Measurements from ENCODE around the gene GALR3. TPM values are rescaled to one million over a fixed set of nuclear protein-coding genes. Genes with fewer than 3 reads are reported as not detected.
"Not testable (repeated sequence)": the region's sequence is repeated elsewhere in the genome, so short reads cannot be mapped to it uniquely, and the experiment has no call there.

Gene GALR3
- total RNA-seq, 1 donor from 2014 or later = not detected

DNA sequence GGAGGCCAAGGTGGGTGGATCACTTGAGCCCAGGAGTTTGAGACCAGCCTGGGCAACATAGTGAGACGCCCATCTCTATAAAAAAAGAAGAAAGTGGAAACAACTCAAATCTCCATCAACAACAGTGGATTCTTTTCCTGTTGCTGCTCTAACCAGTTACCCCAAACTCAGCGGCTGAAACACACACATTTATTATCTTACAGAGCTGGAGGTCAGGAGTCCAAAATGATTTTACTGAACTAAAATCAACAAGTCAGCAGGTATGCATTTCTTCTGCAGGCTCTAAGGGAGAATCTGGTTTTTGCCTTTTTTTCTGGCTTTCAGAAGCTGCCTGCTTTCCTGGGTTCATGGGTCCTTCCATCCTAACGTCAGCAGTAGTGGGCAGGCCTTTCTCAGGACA, 27.1 kb upstream of the GALR3 start:
- DNase-seq (ENCODE audit: low read depth) = no peak
- no peak overlapping the region for H3K4me3 ChIP-seq (ENCODE audit: low read depth, low read length)
- TF ChIP-seq, protein P1, sequence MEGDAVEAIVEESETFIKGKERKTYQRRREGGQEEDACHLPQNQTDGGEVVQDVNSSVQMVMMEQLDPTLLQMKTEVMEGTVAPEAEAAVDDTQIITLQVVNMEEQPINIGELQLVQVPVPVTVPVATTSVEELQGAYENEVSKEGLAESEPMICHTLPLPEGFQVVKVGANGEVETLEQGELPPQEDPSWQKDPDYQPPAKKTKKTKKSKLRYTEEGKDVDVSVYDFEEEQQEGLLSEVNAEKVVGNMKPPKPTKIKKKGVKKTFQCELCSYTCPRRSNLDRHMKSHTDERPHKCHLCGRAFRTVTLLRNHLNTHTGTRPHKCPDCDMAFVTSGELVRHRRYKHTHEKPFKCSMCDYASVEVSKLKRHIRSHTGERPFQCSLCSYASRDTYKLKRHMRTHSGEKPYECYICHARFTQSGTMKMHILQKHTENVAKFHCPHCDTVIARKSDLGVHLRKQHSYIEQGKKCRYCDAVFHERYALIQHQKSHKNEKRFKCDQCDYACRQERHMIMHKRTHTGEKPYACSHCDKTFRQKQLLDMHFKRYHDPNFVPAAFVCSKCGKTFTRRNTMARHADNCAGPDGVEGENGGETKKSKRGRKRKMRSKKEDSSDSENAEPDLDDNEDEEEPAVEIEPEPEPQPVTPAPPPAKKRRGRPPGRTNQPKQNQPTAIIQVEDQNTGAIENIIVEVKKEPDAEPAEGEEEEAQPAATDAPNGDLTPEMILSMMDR (conservative IDR thresholded peaks at IDR 0.05; ENCODE audit: low read depth, low read length) = no peak

DNA sequence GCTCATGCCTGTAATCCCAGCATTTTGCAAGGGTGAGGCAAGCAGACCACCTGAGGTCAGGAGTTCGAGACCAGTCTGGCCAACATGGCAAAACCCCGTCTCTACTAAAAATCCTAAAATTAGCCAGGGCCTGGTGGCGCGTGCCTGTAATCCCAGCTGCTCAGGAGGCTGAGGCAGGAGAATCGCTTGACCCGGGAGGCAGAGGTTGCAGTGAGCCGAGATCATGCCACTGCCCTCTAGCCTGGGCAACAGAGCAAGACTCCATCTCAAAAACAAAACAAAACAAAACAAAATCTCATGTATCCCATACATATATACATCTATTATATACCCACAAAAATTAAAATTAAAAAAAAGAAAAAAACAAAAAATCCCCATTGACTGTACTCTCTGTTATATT, 25.9 kb upstream of the GALR3 start:
- H3K4me3 ChIP-seq (ENCODE audit: low read depth, low read length); DNase-seq (ENCODE audit: low read depth): not testable (repeated sequence)

DNA sequence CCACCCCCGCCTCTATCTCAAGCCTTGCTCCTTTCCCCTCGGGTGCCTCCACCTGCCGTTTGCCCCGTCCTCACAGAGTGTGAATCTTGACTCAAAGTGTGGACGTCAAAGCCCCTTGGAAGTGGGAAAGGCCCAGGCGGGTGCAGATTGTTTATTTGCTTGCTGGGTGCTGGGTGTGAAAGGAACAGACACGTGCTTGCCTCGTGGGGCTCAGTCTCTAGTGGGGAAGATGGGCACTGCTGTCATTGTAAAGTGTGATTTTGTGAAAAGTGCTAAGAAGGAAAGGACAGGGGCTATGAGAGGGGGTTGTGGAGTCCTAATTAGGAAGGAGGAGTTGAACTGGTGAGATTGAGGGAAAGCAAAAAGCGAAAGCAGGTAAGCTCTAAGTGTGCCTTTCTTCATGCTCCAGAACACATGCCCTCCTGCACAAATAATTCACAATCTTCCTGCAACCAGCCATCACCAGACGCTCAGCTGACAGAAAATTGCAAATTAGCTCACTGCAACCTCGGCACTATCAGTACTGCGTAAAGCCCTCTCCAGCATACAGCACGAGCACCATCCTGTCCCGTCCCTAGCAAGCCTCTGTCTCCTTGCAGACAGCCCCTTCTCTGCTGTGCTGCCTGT, 25.2 kb upstream of the GALR3 start:
- DNase-seq (ENCODE audit: low read depth) = no peak
- TF ChIP-seq, protein P1 (conservative IDR thresholded peaks at IDR 0.05; ENCODE audit: low read depth, low read length) = peak; percentile 8
- H3K4me3 ChIP-seq (ENCODE audit: low read depth, low read length) = peak overlapping the region; percentile 13

DNA sequence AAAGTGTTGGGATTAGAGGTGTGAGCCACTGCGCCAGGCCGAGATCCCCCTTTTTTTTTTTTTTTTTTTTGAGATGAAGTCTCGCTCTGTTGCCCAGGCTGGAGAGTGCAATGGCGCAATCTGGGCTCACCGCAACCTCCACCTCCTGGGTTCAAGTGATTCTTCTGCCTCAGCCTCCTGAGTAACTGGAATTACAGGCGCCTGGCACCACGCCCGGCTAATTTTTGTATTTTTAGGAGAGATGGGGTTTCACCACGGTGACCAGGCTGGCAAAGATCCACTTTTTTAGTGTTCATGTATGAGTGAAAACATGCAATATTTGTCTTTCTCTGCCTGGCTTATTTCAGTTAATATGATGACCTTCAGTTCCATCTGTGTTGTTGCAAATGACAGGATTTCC, 23.2 kb upstream of the GALR3 start:
- DNase-seq (ENCODE audit: low read depth); H3K4me3 ChIP-seq (ENCODE audit: low read depth, low read length): not testable (repeated sequence)

DNA sequence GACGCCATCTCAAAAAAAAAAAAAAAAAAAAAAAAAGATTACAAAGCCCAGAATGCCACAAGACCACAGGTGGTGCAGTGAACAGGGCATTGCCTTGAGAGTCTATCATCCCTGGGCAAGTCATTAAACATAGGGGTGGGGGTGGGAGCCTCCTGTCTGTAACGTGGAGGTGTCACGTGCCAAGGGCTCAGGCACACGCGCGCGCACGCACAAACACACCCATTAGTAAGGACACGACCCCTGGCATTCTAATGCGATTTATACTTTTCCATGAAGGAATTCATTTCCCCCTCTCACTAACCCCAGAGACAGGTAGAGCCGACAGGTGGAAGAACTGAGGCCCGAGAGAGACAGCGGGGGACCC, 21.3 kb upstream of the GALR3 start:
- TF ChIP-seq, protein P1 (conservative IDR thresholded peaks at IDR 0.05; ENCODE audit: low read depth, low read length) = no peak
- peak overlapping the region; percentile 80 for H3K4me3 ChIP-seq (ENCODE audit: low read depth, low read length)
- no peak for DNase-seq (ENCODE audit: low read depth)

DNA sequence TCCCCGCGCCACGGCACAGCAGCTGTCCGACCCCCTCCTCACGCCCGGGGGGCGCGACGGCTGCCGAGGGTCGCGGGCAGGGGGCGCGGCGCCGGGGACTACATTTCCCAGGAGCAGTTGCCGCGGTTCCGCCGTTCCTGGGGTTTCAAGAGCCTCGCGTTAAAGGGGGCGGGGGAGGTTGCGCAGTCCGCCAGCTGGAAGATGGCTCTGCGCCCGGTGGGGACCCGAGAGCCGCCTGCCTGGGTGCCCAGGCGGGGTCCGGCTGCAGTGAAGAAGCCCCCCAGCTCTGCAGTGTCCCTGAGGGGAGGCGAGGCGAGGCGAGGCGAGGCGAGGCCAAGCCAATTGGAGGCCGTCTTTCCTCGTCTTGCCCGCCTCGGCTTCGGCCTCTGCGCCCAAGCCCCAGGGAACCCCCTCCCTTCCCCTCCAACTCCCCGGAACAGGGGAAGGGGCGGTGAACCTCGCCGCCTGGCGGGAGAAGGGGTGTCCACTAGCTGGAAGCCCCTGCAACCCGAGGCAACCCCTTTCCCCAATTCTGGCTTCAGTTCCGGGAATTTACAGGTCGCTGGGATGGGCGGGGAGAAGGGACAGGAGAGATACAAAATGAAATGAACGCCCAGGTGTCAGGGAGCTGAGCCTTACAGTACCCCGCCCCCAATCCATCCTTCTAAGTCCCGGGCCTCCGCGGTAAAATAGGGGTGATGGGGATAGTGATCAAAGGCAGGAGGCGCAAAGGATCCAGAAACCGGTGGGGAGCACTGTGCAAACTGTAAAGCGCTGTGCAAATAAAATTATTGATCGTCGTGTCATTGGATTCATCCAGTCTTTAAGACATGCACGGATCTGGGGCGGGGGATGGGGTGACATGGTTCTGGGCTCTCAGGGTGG, 20.6 kb upstream of the GALR3 start:
- TF ChIP-seq, protein P1 (conservative IDR thresholded peaks at IDR 0.05; ENCODE audit: low read depth, low read length) = no peak
- no peak for DNase-seq (ENCODE audit: low read depth)
- H3K4me3 ChIP-seq (ENCODE audit: low read depth, low read length) = peak overlapping the region; percentile 80

DNA sequence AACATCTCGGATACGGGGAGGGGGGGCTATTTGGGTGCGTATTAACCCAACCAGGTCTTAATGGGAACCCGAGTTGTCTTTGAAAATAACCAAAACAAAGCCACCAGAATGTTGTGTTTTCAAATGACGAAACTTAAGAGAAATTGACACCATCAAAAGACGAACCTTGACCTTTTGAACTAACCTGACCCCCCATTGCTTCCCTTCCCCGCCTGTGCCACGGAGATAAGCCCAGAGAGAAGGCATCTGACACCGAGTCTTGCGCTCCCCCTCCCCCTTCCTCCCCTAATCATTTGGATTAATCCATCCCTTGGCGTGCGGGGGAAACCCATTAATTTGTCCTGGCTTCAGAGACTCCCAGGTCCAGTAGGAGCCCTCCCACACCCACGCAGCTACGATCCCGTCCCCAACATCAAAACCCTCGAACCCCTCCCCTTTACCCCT, 20.0 kb upstream of the GALR3 start:
- peak overlapping the region; percentile 80 for H3K4me3 ChIP-seq (ENCODE audit: low read depth, low read length)
- TF ChIP-seq, protein P1 (conservative IDR thresholded peaks at IDR 0.05; ENCODE audit: low read depth, low read length) = no peak
- DNase-seq (ENCODE audit: low read depth) = no peak
